ENCODE results near the gene C3orf85. TPM values are rescaled to one million over a fixed set of nuclear protein-coding genes. Genes with fewer than 3 reads are reported as not detected.
"Not testable (repeated sequence)": the region's sequence is repeated elsewhere in the genome, so short reads cannot be mapped to it uniquely, and the experiment has no call there.

C3orf85 gene
- total and polyA plus RNA-seq, 5 experiments from 2014 or later: not detected

GRCh38 chr3:109122690-109123089 is 13.8 kb upstream of the C3orf85 start:
- DNase-seq (no peak), ATAC-seq (no peak)
- Mint-ChIP-seq H3K27ac (no peak overlapping the region), H3K4me1 (peaks cover 0 to 7% (median 0%) of the 10 kb centered on the region in 4 donors), H3K9me3 (peaks cover 0 to 11% (median 6%) of the 10 kb centered on the region in 9 donors), H3K27me3 (peaks cover 0 to under 1% (median 0%) of the 10 kb centered on the region in 5 donors), H3K36me3 (peaks cover 0 to 7% (median 0%) of the 10 kb centered on the region in 3 donors), H3K4me3 (no peak overlapping the region)
- POLR2A ChIA-PET: no interaction called here

GRCh38 chr3:109125902-109126301 is 10.6 kb upstream of the C3orf85 start:
- POLR2A ChIA-PET: no interaction called here
- H3K27ac Mint-ChIP-seq: no peak overlapping the region
- DNase-seq: no peak
- H3K4me3 Mint-ChIP-seq: no peak overlapping the region
- peaks cover 0 to 7% (median 0%) of the 10 kb centered on the region in 5 donors for H3K27me3 Mint-ChIP-seq
- no peak for ATAC-seq
- H3K4me1 Mint-ChIP-seq: peaks cover 0 to 7% (median 0%) of the 10 kb centered on the region in 4 donors
- H3K36me3 Mint-ChIP-seq: peaks cover 0 to 7% (median 0%) of the 10 kb centered on the region in 3 donors
- H3K9me3 Mint-ChIP-seq: peaks cover 0 to 11% (median 6%) of the 10 kb centered on the region in 9 donors

GRCh38 chr3:109127553-109127952 is 9.0 kb upstream of the C3orf85 start:
- H3K9me3 Mint-ChIP-seq: peaks cover 0 to 7% (median 5%) of the 10 kb centered on the region in 9 donors
- POLR2A ChIA-PET: no interaction called here
- H3K36me3 Mint-ChIP-seq: peaks cover 0 to 6% (median 0%) of the 10 kb centered on the region in 3 donors
- no peak overlapping the region for H3K27ac Mint-ChIP-seq
- H3K4me1 Mint-ChIP-seq: peaks cover 0 to 4% (median 0%) of the 10 kb centered on the region in 4 donors
- H3K27me3 Mint-ChIP-seq: peaks cover 0 to 10% (median 1%) of the 10 kb centered on the region in 5 donors
- H3K4me3 Mint-ChIP-seq: no peak overlapping the region
- no peak for ATAC-seq
- no peak for DNase-seq

GRCh38 chr3:109131276-109131675 is 5.2 kb upstream of the C3orf85 start:
- Mint-ChIP-seq H3K27me3 (peaks cover 0 to 10% (median 1%) of the 10 kb centered on the region in 5 donors), H3K27ac (no peak overlapping the region), H3K4me3 (no peak overlapping the region), H3K36me3 (no peaks in the 10 kb centered on the region), H3K9me3 (peaks cover 0 to 3% (median 0%) of the 10 kb centered on the region in 9 donors), H3K4me1 (no peaks in the 10 kb centered on the region)
- DNase-seq (no peak), ATAC-seq (no peak)
- POLR2A ChIA-PET: no interaction called here

GRCh38 chr3:109132801-109133473 is 3.6 kb upstream of the C3orf85 start:
- Mint-ChIP-seq H3K27ac (no peak overlapping the region), H3K36me3 (no peaks in the 10 kb centered on the region), H3K4me1 (no peaks in the 10 kb centered on the region), H3K27me3 (peaks cover 0 to 7% (median 1%) of the 10 kb centered on the region in 5 donors), H3K4me3 (no peak overlapping the region), H3K9me3 (peaks cover 0 to 3% (median 0%) of the 10 kb centered on the region in 9 donors)
- DNase-seq: no peak
- POLR2A ChIA-PET: no interaction called here
- no peak for ATAC-seq

GRCh38 chr3:109133474-109133816 is 3.1 kb upstream of the C3orf85 start:
- POLR2A ChIA-PET, H3K4me1 Mint-ChIP-seq, H3K9me3 Mint-ChIP-seq, H3K4me3 Mint-ChIP-seq, H3K27ac Mint-ChIP-seq, DNase-seq, H3K27me3 Mint-ChIP-seq, H3K36me3 Mint-ChIP-seq, ATAC-seq: not testable (repeated sequence)

- peaks cover 0 to 8% (median 3%) of the 10 kb centered on the region in 5 donors for H3K27me3 Mint-ChIP-seq
- ATAC-seq (no peak), DNase-seq (no peak)
- POLR2A ChIA-PET: no interaction called here
- no peaks in the 10 kb centered on the region for H3K9me3 Mint-ChIP-seq
- H3K4me1 Mint-ChIP-seq: no peaks in the 10 kb centered on the region
- H3K4me3 Mint-ChIP-seq: no peak overlapping the region
- H3K27ac Mint-ChIP-seq: no peak overlapping the region
- H3K36me3 Mint-ChIP-seq: no peaks in the 10 kb centered on the region
Measured at GRCh38 chr3:109137761-109138160, 1.2 kb downstream of the C3orf85 start.

GRCh38 chr3:109140318-109140717 is 3.8 kb downstream of the C3orf85 start:
- POLR2A ChIA-PET: no interaction called here
- peaks cover 0 to 11% (median 6%) of the 10 kb centered on the region in 5 donors for H3K27me3 Mint-ChIP-seq
- DNase-seq: no peak

GRCh38 chr3:109143646-109144045 is 7.1 kb downstream of the C3orf85 start:
- Mint-ChIP-seq H3K4me3 (no peak overlapping the region), H3K36me3 (no peaks in the 10 kb centered on the region), H3K27ac (no peak overlapping the region), H3K27me3 (peaks cover 0 to 11% (median 8%) of the 10 kb centered on the region in 5 donors), H3K4me1 (no peaks in the 10 kb centered on the region), H3K9me3 (peaks cover 0 to 10% (median 2%) of the 10 kb centered on the region in 9 donors)
- DNase-seq (no peak), ATAC-seq (no peak)
- POLR2A ChIA-PET: no interaction called here

More at GRCh38 chr3:109140318-109140717, 3.8 kb downstream of the C3orf85 start:
- Mint-ChIP-seq H3K9me3 (peaks cover 0 to 2% (median 0%) of the 10 kb centered on the region in 9 donors), H3K36me3 (no peaks in the 10 kb centered on the region), H3K4me1 (no peaks in the 10 kb centered on the region), H3K4me3 (no peak overlapping the region), H3K27ac (no peak overlapping the region)
- no peak for ATAC-seq

GRCh38 chr3:109149078-109149477 is 12.6 kb downstream of the C3orf85 start:
- Mint-ChIP-seq H3K4me3 (no peak overlapping the region), H3K27ac (no peak overlapping the region)

GRCh38 chr3:109152320-109152719 is 15.8 kb downstream of the C3orf85 start:
- no peak for ATAC-seq
- no peaks in the 10 kb centered on the region for H3K4me1 Mint-ChIP-seq
- peaks cover 0 to 7% (median 0%) of the 10 kb centered on the region in 9 donors for H3K9me3 Mint-ChIP-seq
- H3K27me3 Mint-ChIP-seq: peaks cover 0 to 4% (median 0%) of the 10 kb centered on the region in 5 donors
- H3K4me3 Mint-ChIP-seq: no peak overlapping the region
- POLR2A ChIA-PET: no interaction called here
- no peaks in the 10 kb centered on the region for H3K36me3 Mint-ChIP-seq
- DNase-seq: no peak
- no peak overlapping the region for H3K27ac Mint-ChIP-seq

More at GRCh38 chr3:109149078-109149477, 12.6 kb downstream of the C3orf85 start:
- POLR2A ChIA-PET: no interaction called here
- Mint-ChIP-seq H3K4me1 (no peaks in the 10 kb centered on the region), H3K36me3 (no peaks in the 10 kb centered on the region), H3K27me3 (peaks cover 0 to 6% (median 5%) of the 10 kb centered on the region in 5 donors), H3K9me3 (peaks cover 0 to 11% (median 4%) of the 10 kb centered on the region in 9 donors)
- no peak for DNase-seq
- ATAC-seq: no peak

GRCh38 chr3:109154979-109155378 is 18.5 kb downstream of the C3orf85 start:
- Mint-ChIP-seq H3K27ac (no peak overlapping the region), H3K9me3 (peaks cover 0 to 10% (median 4%) of the 10 kb centered on the region in 9 donors), H3K27me3 (peaks cover 0 to 4% (median 0%) of the 10 kb centered on the region in 5 donors), H3K36me3 (no peaks in the 10 kb centered on the region), H3K4me3 (no peak overlapping the region), H3K4me1 (no peaks in the 10 kb centered on the region)
- no peak for DNase-seq
- POLR2A ChIA-PET: no interaction called here
- ATAC-seq: no peak

- H3K27ac Mint-ChIP-seq: no peak overlapping the region
- peaks cover 0 to 11% (median 5%) of the 10 kb centered on the region in 9 donors for H3K9me3 Mint-ChIP-seq
- no peaks in the 10 kb centered on the region for H3K4me1 Mint-ChIP-seq
- ATAC-seq (no peak), DNase-seq (no peak)
- no peaks in the 10 kb centered on the region for H3K36me3 Mint-ChIP-seq
- POLR2A ChIA-PET: no interaction called here
- no peak overlapping the region for H3K4me3 Mint-ChIP-seq
- peaks cover 0 to 4% (median 0%) of the 10 kb centered on the region in 5 donors for H3K27me3 Mint-ChIP-seq
Measured at GRCh38 chr3:109155828-109156227, 19.3 kb downstream of the C3orf85 start.
